OCI-LY1 (cell line): Measurements from ENCODE around the gene ALKBH7.
"Not testable (repeated sequence)": the region's sequence is repeated elsewhere in the genome, so short reads cannot be mapped to it uniquely, and the experiment has no call there.

Experiments used
- EZH2 ChIP-seq: fragments of 200-600 bp; sonication (generic), shearing (Covaris generic); IDR thresholded peaks from 2 replicates; pipeline ENCODE4 v1.8.0; 2017; ENCODE audit warnings: borderline replicate concordance, mixed run types, mild to moderate bottlenecking, antibody characterized with exemption, low read length, moderate library complexity, mixed read lengths
- TF ChIP-seq, protein P1 (sequence below): fragments of 200-600 bp; sonication (generic), shearing (Covaris generic); IDR thresholded peaks from 2 replicates; pipeline ENCODE4 v1.5.1; 2017; ENCODE audit warnings: mild to moderate bottlenecking, antibody characterized with exemption, low read length, moderate library complexity, mixed read lengths

DNA sequence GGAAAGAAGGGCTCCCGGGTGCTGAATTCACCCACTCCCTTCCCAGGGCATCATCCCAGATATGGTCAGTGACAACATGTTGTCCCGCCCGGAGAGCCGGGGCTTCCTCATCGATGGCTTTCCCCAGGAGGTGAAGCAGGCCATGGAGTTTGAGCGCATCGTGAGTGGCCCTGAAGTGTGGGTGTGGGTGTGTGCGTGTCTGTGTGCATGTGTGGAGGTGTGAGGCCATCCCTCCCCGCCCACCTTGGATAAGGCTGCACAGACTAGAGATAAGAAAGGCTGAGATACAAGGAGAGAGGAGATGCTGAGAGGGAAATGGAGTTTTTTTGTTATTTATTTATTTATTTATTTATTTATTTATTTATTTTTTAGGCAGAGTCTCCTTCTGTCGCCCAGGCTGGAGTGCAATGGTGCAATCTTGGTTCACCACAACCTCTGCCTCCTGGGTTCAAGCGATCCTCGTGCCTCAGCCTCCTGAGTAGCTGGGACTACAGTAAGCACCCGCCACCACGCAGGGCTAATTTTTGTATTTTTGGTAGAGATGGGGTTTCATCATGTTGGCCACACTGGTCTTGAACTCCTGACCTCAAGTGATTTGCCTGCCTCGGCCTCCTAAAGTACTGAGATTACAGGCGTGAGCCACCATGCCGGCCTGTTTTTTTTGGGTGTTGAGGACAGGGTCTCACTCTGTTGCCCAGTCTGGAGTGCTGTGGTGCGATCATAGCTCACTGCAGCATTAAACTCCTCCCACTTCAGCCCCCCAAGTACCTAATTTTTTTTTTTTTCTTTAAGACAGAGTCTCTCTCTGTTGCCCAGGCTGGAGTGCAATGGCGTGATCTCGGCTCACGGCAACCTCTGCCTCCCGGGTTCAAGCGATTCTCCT, 27.7 kb downstream of the ALKBH7 start:
- TF ChIP-seq, protein P1, sequence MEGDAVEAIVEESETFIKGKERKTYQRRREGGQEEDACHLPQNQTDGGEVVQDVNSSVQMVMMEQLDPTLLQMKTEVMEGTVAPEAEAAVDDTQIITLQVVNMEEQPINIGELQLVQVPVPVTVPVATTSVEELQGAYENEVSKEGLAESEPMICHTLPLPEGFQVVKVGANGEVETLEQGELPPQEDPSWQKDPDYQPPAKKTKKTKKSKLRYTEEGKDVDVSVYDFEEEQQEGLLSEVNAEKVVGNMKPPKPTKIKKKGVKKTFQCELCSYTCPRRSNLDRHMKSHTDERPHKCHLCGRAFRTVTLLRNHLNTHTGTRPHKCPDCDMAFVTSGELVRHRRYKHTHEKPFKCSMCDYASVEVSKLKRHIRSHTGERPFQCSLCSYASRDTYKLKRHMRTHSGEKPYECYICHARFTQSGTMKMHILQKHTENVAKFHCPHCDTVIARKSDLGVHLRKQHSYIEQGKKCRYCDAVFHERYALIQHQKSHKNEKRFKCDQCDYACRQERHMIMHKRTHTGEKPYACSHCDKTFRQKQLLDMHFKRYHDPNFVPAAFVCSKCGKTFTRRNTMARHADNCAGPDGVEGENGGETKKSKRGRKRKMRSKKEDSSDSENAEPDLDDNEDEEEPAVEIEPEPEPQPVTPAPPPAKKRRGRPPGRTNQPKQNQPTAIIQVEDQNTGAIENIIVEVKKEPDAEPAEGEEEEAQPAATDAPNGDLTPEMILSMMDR, result not testable (repeated sequence)
- TF ChIP-seq EZH2, result not testable (repeated sequence)
